ENCODE measurements around the gene ALK. TPM values are rescaled to one million over a fixed set of nuclear protein-coding genes. Genes with fewer than 3 reads are reported as not detected.

ALK gene
- total RNA-seq, 4 donors from 2014 or later: 0.32 to 0.42 TPM; not detected in 2

- Histone ChIP-seq H3K9me3 (no peaks in the 10 kb centered on the region), H3K4me3 (no peak overlapping the region), H3K27me3 (no peaks in the 10 kb centered on the region), H3K4me1 (no peaks in the 10 kb centered on the region), H3K36me3 (no peaks in the 10 kb centered on the region), H3K27ac (no peak overlapping the region)
- TF ChIP-seq EP300 (IDR thresholded peaks at IDR 0.05): no peak
- no peak for TF ChIP-seq POLR2A (IDR thresholded peaks at IDR 0.05)
- TF ChIP-seq CTCF (IDR thresholded peaks at IDR 0.05): no peak
- TF ChIP-seq POLR2AphosphoS5 (IDR thresholded peaks at IDR 0.05): no peak
- WGBS: 69% methylated on average over 3 of the region's 3 CpGs
- no peak for DNase-seq (ENCODE audit: low spot score in 2 of 2)
Measured at GRCh38 chr2:29463181-29463900, 458.0 kb downstream of the ALK start.

- no peaks in the 10 kb centered on the region for H3K9me3 ChIP-seq
- peaks cover 2% of the 10 kb centered on the region for H3K27me3 ChIP-seq
- H3K4me3 ChIP-seq: no peak overlapping the region
- no peaks in the 10 kb centered on the region for H3K4me1 ChIP-seq
- H3K36me3 ChIP-seq: no peaks in the 10 kb centered on the region
- TF ChIP-seq EP300 (IDR thresholded peaks at IDR 0.05) (no peak), POLR2A (IDR thresholded peaks at IDR 0.05) (no peak), CTCF (IDR thresholded peaks at IDR 0.05) (no peak), POLR2AphosphoS5 (IDR thresholded peaks at IDR 0.05) (no peak)
- 83% methylated on average over 5 of the region's 5 CpGs for WGBS
- no peak overlapping the region for H3K27ac ChIP-seq
- no peak for DNase-seq (ENCODE audit: low spot score in 2 of 2)
Measured at GRCh38 chr2:29462293-29462692, 459.1 kb downstream of the ALK start.

GRCh38 chr2:29460190-29460589 is 461.2 kb downstream of the ALK start:
- no peaks in the 10 kb centered on the region for H3K9me3 ChIP-seq
- TF ChIP-seq EP300 (IDR thresholded peaks at IDR 0.05) (no peak), CTCF (IDR thresholded peaks at IDR 0.05) (no peak), POLR2A (IDR thresholded peaks at IDR 0.05) (no peak), POLR2AphosphoS5 (IDR thresholded peaks at IDR 0.05) (no peak)
- no peaks in the 10 kb centered on the region for H3K36me3 ChIP-seq
- H3K4me1 ChIP-seq: no peaks in the 10 kb centered on the region
- 59% methylated on average over 3 of the region's 3 CpGs for WGBS
- H3K4me3 ChIP-seq: no peak overlapping the region
- peaks cover 4% of the 10 kb centered on the region for H3K27me3 ChIP-seq
- DNase-seq (ENCODE audit: low spot score in 2 of 2): no peak
- H3K27ac ChIP-seq: no peak overlapping the region

- no peaks in the 10 kb centered on the region for H3K4me1 ChIP-seq
- H3K27me3 ChIP-seq: peaks cover 4% of the 10 kb centered on the region
- WGBS: 63% methylated on average over 4 of the region's 4 CpGs
- no peak overlapping the region for H3K4me3 ChIP-seq
- no peaks in the 10 kb centered on the region for H3K9me3 ChIP-seq
- TF ChIP-seq POLR2AphosphoS5 (IDR thresholded peaks at IDR 0.05) (no peak), POLR2A (IDR thresholded peaks at IDR 0.05) (no peak), CTCF (IDR thresholded peaks at IDR 0.05) (no peak), EP300 (IDR thresholded peaks at IDR 0.05) (no peak)
- DNase-seq (ENCODE audit: low spot score in 2 of 2): no peak
- no peak overlapping the region for H3K27ac ChIP-seq
- no peaks in the 10 kb centered on the region for H3K36me3 ChIP-seq
Measured at GRCh38 chr2:29459445-29460179, 461.8 kb downstream of the ALK start.

- no peaks in the 10 kb centered on the region for H3K9me3 ChIP-seq
Measured at GRCh38 chr2:29456429-29456828, 465.0 kb downstream of the ALK start.

More at GRCh38 chr2:29456429-29456828, 465.0 kb downstream of the ALK start:
- DNase-seq (ENCODE audit: low spot score in 2 of 2): no peak
- no peak overlapping the region for H3K27ac ChIP-seq
- TF ChIP-seq POLR2AphosphoS5 (IDR thresholded peaks at IDR 0.05): no peak
- TF ChIP-seq CTCF (IDR thresholded peaks at IDR 0.05): no peak
- TF ChIP-seq EP300 (IDR thresholded peaks at IDR 0.05): no peak
- TF ChIP-seq POLR2A (IDR thresholded peaks at IDR 0.05): no peak
- no peak overlapping the region for H3K4me3 ChIP-seq
- peaks cover 4% of the 10 kb centered on the region for H3K27me3 ChIP-seq
- H3K36me3 ChIP-seq: no peaks in the 10 kb centered on the region
- no peaks in the 10 kb centered on the region for H3K4me1 ChIP-seq
